GM12892 (cell line): ENCODE results near the gene PCSK6.

ENCODE experiments used
- POLR2A ChIP-seq: IDR thresholded peaks from 2 replicates; pipeline ENCODE4 v1.6.1; 2011; ENCODE audit warnings: low read depth, low read length, control low read depth
- POLR2AphosphoS5 ChIP-seq: IDR thresholded peaks from 2 replicates; pipeline ENCODE4 v1.6.1; 2011; ENCODE audit warnings: low read depth, low read length, control low read depth

DNA sequence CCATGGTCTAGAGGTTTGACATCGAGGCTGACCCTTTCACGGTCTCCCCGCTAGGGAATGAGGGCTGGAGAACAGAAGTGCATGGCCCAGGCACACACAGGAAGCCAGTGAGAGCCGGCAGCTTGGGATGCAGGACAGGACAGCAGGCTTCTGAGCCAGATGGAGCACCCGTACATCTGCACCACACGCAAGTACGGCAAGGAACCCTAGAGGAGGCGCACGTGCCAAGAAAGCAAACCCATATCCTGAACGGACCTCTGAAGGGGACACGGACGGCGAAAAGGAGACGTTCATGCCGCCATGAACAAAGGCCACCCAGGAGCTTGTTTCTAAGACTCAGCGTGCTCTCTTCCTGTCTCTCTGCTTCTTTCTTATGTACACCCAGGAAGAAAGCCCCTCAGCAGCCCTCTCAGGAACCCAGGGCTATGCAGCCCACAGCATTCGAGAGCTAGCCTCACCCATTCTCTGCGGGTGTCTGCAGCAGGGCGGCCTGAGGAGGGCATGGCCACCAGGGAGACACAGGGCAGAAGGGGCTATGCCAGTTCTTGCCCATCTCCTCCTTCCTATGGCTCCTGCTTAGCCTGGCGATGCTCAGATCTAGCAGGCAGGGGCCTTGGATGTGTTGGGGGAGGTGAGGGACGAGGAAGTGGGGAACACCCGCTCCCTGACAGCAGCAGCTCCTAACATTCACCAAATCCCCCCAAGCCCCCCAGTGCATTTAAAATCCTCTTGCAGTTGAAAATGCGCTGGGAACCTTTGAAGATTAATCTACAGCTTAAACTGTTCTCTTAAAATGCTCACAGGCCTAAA is 81.3 kb downstream of the PCSK6 start:
- TF ChIP-seq POLR2A: no peak
- TF ChIP-seq POLR2AphosphoS5: no peak
